NCI-H510A (cell line): Measurements from ENCODE around the gene ARNT2.

ENCODE experiments used
- DNase-seq: peaks from one replicate; lab custom pipeline; 2025; lab: John Stamatoyannopoulos, UW

The ARNT2 gene

GRCh38 chr15:80597076-80597475, 192.9 kb downstream of the ARNT2 start:
- DNase-seq: no peak

GRCh38 chr15:80599359-80599758, 195.2 kb downstream of the ARNT2 start:
- no peak for DNase-seq

GRCh38 chr15:80600626-80601025, 196.4 kb downstream of the ARNT2 start:
- no peak for DNase-seq

- DNase-seq: no peak
Observed at GRCh38 chr15:80601256-80601655, 197.1 kb downstream of the ARNT2 start.

GRCh38 chr15:80604583-80605575, 200.7 kb downstream of the ARNT2 start:
- no peak for DNase-seq

GRCh38 chr15:80605591-80606150, 201.5 kb downstream of the ARNT2 start:
- DNase-seq: no peak

- no peak for DNase-seq
Observed at GRCh38 chr15:80606511-80607071, 202.4 kb downstream of the ARNT2 start.

- no peak for DNase-seq
Observed at GRCh38 chr15:80607287-80607980, 203.3 kb downstream of the ARNT2 start.

- DNase-seq: no peak
Observed at GRCh38 chr15:80608688-80609087, 204.5 kb downstream of the ARNT2 start.

- no peak for DNase-seq
Observed at GRCh38 chr15:80609091-80609490, 204.9 kb downstream of the ARNT2 start.

- DNase-seq: no peak
Observed at GRCh38 chr15:80609512-80609946, 205.3 kb downstream of the ARNT2 start.

GRCh38 chr15:80611543-80612080, 207.4 kb downstream of the ARNT2 start:
- DNase-seq: no peak

- DNase-seq: no peak
Observed at GRCh38 chr15:80612118-80612823, 208.1 kb downstream of the ARNT2 start.

GRCh38 chr15:80613762-80614365, 209.7 kb downstream of the ARNT2 start:
- DNase-seq: peak; percentile 26

- DNase-seq: no peak
Observed at GRCh38 chr15:80614711-80615360, 210.7 kb downstream of the ARNT2 start.

- no peak for DNase-seq
Observed at GRCh38 chr15:80615361-80615736, 211.2 kb downstream of the ARNT2 start.

- DNase-seq: peak; percentile 71
Observed at GRCh38 chr15:80615783-80616391, 211.7 kb downstream of the ARNT2 start.

GRCh38 chr15:80618685-80619400, 214.7 kb downstream of the ARNT2 start:
- no peak for DNase-seq

- DNase-seq: no peak
Observed at GRCh38 chr15:80619680-80620079, 215.5 kb downstream of the ARNT2 start.
